NCI-H460 (cell line): Measurements from ENCODE around the gene GRIN1. TPM values are rescaled to one million over a fixed set of nuclear protein-coding genes. Genes with fewer than 3 reads are reported as not detected.

Experiments used
- DNase-seq: peaks from one replicate; pipeline ENCODE4 v3.0.0-alpha.2; 2016; ENCODE audit warnings: low read depth; ENCODE audit errors: extremely low read depth
- total RNA-seq: library from RNA; depleted of rRNA; stranded (reverse); fragments of >200 nt; shearing (Covaris generic); gene quantifications from 2 replicates; pipeline ENCODE4 v1.2.3, GENCODE V29; 2014

Gene GRIN1
- total RNA-seq, 1 experiment from 2014 or later: not detected

- DNase-seq: no peak
These were observed 35.1 kb downstream of the GRIN1 start for GRCh38 chr9:137173796-137174664.

DNA sequence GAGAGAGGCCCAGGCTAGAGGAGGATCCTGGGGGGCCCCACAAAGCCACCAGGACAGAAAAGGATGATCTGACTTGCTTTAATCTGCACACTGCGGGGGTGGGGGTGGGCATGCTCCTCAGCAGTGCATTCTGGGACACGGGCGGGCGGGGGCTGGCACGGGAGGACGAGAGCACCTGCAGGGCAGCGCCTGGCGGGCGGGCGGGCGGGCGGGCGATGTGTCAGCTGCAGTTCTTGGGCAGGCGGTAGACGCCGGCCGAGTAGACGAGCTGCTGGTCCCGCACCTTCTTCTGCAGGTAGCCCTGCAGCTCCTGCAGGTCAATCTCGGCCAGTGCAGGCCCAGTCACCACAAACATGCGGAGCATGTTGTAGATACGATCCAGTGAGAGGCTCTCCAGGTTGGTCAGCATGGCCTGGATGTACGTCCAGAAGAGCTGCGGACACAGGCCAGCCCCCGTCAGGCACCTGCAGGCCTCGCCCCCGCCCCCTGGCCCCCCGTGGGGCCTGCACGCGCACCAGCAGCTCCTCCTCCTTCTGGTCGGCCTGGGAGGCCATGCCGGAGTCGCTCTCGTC, 35.9 kb downstream of the GRIN1 start:
- no peak for DNase-seq

DNA sequence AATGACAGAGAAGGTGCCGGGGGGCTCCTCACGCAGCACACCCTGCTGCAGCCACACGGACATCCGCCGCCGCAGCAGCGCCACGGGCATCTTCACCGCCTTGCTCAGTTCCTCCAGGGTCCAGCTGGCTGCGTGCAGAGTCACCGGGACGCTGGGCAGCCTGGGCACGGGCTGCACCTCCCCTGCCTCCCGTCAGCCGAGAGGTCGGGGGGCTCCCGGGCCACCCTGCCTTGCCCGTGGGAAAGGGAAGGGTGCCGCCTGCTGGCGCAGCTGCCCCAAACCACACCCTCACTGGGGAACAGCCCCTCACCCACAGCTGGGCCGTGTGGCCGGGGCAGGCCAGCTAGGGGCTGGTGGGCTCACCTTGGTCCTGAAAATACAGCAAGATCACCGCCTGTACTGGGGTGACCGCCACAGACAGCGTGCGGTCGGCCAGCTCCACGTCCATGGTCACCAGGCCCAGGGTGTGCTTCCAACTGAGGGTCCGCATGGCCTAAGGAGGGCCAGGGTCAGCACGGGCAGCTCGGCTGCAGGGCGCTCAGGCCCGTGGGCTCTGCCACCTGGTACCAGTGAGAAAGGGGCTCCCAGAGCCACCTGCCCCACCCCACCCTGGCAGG, 36.5 kb downstream of the GRIN1 start:
- DNase-seq: no peak

GRCh38 chr9:137176302-137177182, 37.6 kb downstream of the GRIN1 start:
- DNase-seq: peak; percentile 37

GRCh38 chr9:137178201-137178938, 39.4 kb downstream of the GRIN1 start:
- no peak for DNase-seq

- no peak for DNase-seq
These were observed 40.1 kb downstream of the GRIN1 start for GRCh38 chr9:137178939-137179630.

- DNase-seq: no peak
These were observed 40.8 kb downstream of the GRIN1 start for GRCh38 chr9:137179761-137180160.

DNA sequence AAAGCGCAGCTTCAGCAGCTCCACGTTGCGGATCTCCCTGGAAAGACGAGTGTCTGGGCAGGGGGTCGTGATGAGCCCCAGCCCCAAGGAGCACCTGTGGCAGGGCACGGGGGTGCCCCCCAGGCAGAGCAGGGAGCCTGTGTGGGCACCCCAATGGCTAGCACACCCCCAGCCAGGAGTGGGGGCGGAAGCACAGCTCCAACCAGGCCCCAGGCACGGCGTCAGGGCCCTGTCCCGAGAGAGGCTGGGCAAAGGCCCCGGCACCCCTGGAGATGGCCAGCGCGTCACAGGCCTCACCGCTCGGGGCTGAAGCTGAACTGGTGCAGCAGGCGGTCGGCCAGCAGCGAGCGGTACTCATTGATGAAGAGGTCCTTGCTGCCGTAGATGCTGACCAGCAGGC, 41.5 kb downstream of the GRIN1 start:
- DNase-seq: no peak

GRCh38 chr9:137181680-137182079, 42.7 kb downstream of the GRIN1 start:
- DNase-seq: no peak

DNA sequence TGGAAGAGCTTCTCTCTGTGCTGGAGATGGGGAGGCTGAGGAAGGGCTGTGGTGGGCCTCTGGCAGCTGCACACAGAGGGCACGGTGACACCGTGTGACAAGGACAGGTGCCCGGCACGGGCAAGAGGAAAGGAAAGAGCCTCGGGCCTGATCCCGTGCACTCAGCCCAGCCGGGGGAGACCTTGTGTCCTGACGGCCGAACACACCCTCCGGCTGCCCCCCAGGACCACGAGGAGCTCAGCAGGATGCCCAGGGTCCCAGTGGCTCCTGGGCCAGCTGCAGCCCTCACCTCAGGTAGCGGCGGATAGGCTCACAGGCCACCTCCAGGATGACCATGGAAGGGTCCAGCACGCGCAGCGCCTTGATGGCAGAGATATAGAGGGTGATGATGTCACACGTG, 43.9 kb downstream of the GRIN1 start:
- no peak for DNase-seq

- DNase-seq: no peak
These were observed 45.1 kb downstream of the GRIN1 start for GRCh38 chr9:137183980-137184595.

- DNase-seq: no peak
These were observed 46.1 kb downstream of the GRIN1 start for GRCh38 chr9:137184881-137185660.

GRCh38 chr9:137185921-137186320, 47.0 kb downstream of the GRIN1 start:
- no peak for DNase-seq

GRCh38 chr9:137186385-137186784, 47.4 kb downstream of the GRIN1 start:
- DNase-seq: no peak

DNA sequence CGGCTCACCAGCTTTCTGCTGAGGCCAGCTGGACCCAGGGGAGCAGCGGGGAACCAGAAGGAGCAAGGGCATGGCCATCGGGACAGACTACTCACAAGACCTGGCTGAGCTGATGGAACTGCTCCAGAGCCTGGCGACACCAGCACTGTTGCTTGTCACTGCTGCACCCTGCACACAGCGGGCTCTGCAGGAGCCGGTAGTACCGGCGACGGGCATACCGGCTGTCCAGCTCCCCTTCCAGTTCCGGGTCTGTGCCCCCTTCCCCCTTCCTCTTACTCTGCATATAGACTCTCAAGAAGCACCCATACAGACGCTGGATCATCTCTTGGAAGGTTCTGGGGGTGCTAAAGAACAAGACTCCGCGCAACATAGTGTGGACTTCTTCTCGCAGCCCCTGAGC, 48.4 kb downstream of the GRIN1 start:
- no peak for DNase-seq

DNA sequence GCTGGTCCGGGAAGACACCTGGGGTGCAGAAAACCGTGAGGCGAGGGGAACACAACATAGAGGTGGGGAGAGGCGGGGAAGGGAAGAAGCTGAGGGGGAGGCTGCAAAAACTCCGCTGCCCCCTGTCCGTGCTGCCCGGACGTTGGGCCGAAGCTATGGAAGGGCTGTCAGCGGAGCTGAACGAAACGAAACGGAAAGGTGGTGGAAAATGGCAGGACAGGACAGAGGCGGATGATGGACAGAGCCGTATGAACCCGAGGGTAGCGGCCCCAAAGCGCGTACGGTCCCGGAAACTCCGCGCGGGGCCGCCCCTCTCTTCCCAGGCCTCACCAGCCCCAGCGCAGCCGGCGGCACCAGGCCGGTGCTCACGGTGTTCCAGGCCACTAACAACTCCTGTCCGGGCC, 49.1 kb downstream of the GRIN1 start:
- no peak for DNase-seq

- DNase-seq: peak; percentile 93
These were observed 49.7 kb downstream of the GRIN1 start, which contains the start of the genes ANAPC2 and SSNA1 for GRCh38 chr9:137188490-137189296. Gene ANAPC2, minus strand, starts transcription at chr9:137188560. Its CDS starts 28 bp downstream, at chr9:137188532. Gene SSNA1, plus strand, starts transcription at chr9:137188676. Its CDS starts 51 bp downstream, at chr9:137188727.
